Fibroblast of lung (primary cell): ENCODE measurements around the gene MOB1A.
"Not testable (repeated sequence)": the region's sequence is repeated elsewhere in the genome, so short reads cannot be mapped to it uniquely, and the experiment has no call there.

Source experiments
- CTCF ChIP-seq, 2 donors: IDR thresholded peaks in 1 of 2; conservative IDR thresholded peaks in 1 of 2; 1 replicate in 1 of 2; 2 replicates in 1 of 2; pipeline ENCODE4 v1.5.1; 2011 to 2012; ENCODE audit warnings: low read length in 2 of 2, control low read depth in 1 of 2, inconsistent platforms in 1 of 2, low read depth in 1 of 2, mild to moderate bottlenecking in 1 of 2
- EZH2 ChIP-seq: IDR thresholded peaks from 2 replicates; pipeline ENCODE4 v1.5.1; 2012; ENCODE audit warnings: low read length, control low read depth, mild to moderate bottlenecking; ENCODE audit errors: missing control alignments

- not testable (repeated sequence) for TF ChIP-seq CTCF (conservative IDR thresholded peaks at IDR 0.05 in 1 of 2, IDR thresholded peaks at IDR 0.05 in 1 of 2; ENCODE audit: low read depth in 1 of 2, low read length in 2 of 2); EZH2
Observed at GRCh38 chr2:74215771-74216170, 37.1 kb upstream of the MOB1A start.
